Right renal cortex interstitium (tissue), 3 donors: Measurements from ENCODE around the gene BSPH1. TPM values are rescaled to one million over a fixed set of nuclear protein-coding genes. Genes with fewer than 3 reads are reported as not detected.
"Not testable (repeated sequence)": the region's sequence is repeated elsewhere in the genome, so short reads cannot be mapped to it uniquely, and the experiment has no call there.

ENCODE experiments used
- DNase-seq, 3 donors: peaks; one replicate each; pipeline ENCODE4 v3.0.0-alpha.2; 2013; ENCODE audit warnings: low read depth in 3 of 3, low spot score in 2 of 3
- polyA plus RNA-seq, 3 donors: library from polyadenylated mRNA; unstranded; fragments of 120-200 nt; gene quantifications; one replicate each; pipeline ENCODE4 v1.2.1, GENCODE V29; 2013; ENCODE audit not compliant: insufficient read length in 3 of 3

BSPH1 gene
- not detected for polyA plus RNA-seq

GRCh38 chr19:47992070-47992469 is at the start of gene BSPH1:
TSS of gene BSPH1 (minus strand) at chr19:47992170. CDS start at chr19:47992081, 89 bp downstream.
- no peak for DNase-seq

GRCh38 chr19:48036765-48037164 is 44.8 kb upstream of the BSPH1 start:
- no peak for DNase-seq

DNA sequence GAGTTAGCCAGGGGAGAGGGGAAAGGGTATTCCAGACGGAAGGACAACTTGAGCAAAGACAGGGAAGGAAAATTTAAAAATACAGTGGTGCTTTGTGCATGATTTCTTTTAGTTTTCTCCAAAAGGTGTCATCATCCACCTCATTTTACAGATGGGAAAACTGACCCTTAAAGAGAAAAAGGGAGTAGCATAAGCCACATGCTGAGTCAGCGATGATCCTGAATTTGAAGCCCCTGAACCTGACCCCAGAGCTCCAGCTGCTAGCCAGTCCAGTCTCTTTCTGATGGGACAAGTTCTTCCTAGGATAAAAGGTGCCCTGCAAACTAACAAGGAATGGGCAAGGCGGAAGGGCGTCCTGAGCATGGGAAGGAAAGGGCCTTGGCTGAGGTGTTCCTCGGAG is 41.6 kb upstream of the BSPH1 start:
- no peak for DNase-seq

GRCh38 chr19:48030073-48030472 is 38.1 kb upstream of the BSPH1 start:
- no peak for DNase-seq

DNA sequence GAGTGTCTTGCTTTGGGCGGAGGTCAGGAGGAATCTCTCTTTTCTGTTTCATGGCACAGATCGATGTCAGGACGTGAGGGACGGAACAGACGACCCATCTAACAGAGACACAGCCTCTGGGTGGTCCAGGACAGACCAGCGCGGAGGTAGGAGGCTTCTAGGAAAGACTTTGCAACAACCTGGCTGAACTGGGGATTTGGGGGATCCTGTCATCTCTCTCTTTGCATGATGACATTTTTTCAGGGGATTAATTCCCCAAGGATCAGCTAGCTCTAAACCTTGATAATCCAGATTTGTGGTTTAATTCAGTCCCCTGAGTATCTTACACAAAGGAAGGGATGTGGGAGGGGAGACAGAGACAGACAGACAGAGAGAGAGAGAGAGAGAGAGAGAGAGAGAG is 37.5 kb upstream of the BSPH1 start:
- DNase-seq = no peak

- no peak for DNase-seq
These were observed 33.5 kb upstream of the BSPH1 start for GRCh38 chr19:48025480-48025879.

GRCh38 chr19:48023518-48023917 is 31.5 kb upstream of the BSPH1 start:
- DNase-seq = no peak

DNA sequence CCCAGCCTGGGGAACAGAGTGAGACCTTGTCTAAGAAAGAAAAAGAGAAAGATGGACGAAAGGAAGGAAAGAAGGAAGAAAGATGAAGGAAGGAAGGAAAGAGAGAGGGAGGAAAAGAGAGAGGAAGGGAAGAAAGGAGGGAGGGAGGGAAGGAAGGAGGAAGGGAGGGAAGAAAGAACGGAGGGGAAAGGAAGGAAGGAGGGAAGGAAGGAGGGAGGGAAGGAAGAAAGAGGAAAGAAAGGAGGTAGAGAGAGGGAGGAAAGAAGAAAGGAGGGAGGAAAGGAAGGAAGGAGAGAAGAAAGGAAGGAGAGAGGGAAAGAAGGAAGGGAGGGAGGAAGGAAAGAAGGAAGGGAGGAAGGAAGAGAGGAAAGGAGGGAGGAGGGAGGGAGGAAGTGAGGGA is 31.0 kb upstream of the BSPH1 start:
- no peak for DNase-seq

DNA sequence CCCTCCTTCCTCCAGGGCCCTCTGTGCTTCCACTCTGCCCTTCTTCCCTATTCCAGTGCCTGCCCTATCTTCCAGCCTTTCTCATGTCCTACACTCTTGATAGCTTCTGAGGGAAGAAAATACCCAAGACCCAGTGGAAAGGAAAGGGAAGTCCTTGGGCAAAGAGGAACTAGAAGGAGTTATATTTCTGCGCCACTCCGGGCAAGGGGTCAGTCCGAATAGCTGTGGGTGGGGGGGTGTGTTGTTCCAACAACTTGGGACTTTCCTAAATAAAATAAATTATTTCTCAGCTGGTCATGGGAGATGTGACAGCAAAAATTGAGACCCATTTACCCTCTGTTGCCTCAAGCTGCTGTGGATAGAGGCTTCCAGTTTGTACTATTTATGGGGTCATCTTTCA is 28.7 kb upstream of the BSPH1 start:
- DNase-seq = no peak

DNA sequence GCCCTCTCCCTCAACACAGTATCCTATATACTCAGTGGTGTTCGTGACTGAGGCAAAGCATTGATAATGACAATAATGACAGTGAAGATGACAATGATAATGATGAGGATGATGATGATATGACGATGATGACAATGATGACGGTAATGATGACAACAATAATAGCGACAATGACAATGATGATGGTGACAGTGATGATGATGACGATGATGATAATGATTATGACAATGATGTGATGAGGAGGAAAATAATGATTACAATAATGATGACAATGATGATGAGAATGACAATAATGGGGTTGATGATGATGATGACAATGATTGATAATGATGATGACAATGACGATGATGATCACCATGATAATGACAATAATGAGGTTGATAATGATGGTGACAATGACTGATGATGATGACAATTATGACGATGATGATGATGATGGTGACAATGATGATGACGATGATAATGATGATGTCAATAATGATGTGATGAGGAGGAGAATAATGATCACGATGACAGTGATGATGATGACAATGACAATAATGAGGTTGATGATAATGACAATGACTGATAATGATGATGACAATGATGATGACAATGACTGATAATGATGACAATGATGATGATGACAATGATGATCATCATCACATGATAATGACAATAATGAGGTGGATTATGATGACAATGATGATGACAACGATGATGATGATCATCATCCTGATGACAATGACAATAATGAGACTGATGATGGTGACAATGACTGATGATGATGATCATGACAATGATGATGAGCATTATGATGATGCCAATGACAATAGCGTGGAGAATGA is 19.2 kb upstream of the BSPH1 start:
- DNase-seq = no peak

DNA sequence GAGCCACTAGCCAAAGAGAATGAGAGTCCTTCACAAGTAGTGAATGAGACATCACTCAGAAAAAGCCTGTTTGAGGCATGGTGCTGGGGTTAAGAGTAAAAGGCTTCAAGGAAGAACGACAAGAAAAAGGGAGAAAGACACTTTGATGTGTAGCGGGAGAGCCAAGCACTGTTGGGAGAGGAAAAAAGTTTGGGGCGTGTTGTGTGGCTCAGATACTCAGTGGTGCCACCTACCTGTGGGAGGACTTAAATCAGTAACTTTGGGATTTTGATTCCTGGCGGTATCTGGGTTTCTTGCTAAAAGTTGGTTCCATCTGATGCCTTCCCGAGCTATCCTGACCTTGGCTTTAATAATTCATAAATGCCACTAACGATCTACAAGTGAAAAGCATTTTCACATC is 14.8 kb upstream of the BSPH1 start:
- no peak for DNase-seq

DNA sequence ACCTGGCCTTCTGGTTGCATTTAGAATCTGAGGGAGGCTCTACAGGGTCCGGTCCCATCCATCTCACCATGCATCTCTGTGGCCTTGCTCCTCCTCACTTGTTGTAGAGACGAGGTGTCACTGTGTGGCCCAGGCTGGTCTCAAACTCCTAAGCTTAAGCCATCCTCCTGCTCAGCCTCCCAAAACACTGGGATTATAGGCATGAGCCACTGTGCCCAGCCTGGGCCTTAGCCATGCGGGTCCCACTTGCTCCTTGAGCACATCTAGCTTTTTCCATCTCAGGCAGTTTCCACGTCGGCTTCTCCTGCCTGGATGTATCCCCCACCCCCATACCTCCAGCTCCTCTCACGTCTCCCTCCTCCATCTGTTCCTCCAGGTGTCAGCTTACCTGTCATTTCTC is 12.3 kb upstream of the BSPH1 start:
- no peak for DNase-seq

DNA sequence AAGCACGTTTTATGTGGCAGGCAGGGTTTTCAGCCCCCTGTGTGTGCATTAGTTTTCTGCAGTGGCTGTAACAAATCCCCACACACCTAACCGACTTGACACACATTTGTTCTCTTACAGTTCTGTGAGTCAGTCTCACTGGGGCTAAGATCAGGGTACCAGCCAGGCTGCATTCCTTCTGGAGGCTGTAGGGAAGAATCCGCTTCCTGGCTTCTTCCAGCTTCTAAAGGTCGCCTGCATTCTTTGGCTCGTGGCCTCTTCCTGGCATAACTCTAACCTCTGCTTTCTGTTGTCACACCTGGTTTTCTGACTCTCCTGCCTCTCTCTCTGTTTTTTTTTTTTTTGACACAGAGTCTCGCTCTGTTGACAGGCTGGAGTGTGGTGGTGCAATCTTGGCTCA is 8.9 kb upstream of the BSPH1 start:
- no peak for DNase-seq

DNA sequence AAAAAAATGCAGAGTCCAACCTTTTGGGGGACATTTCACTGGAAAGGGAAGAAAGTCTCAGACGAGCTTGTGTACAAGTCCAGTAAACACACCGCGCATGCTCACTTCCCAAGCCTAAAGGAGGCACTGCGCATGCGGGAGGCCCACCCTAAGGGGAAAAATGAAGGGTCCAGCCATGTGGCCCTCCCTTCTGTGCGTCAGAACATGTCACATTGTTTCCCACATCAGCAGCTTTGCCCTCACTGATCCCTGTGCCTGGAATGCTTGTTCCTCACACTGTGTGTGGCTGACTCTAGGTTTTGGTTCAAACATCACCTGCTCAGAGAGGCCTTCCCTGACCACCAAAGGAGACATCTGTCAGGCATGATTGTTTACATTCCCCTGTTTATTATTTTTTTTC is 6.8 kb upstream of the BSPH1 start:
- DNase-seq = no peak

GRCh38 chr19:47996230-47996727 is 4.3 kb upstream of the BSPH1 start:
- no peak for DNase-seq

DNA sequence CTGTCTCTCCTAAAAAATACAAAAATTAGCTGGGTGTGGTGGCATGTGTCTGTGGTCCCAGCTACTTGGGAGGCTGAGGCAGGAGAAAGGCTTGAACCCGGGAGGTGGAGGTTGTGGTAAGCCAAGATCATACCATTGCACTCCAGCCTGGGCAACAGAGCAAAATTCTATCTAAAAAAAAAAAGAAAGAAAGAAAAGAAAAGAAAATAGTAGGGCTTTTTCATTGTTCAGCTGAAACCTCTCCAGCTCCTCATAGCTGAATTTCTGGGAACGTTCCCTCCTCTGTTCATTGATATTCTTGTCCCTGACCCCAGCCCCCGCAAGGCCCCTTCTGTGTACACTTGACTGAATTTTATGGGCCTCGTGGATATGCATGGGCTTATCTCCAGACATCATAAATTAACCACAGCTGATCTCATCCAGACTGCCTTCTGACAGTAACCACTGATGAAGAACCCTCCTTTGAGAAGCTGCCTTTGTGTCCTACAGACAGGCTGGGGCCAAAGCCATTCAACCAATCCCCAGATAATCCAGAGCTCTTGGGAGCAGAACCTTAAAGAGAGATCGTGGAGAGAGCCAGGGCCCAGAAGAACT is 2.3 kb upstream of the BSPH1 start, which contains the start of gene ELSPBP1:
TSS of gene ELSPBP1 (plus strand) at position 424 of the 594 bp plus-strand sequence. CDS start 14,036 bp downstream, outside the sequence.
- DNase-seq = peak; percentile 37 to 57 (median 40)

DNA sequence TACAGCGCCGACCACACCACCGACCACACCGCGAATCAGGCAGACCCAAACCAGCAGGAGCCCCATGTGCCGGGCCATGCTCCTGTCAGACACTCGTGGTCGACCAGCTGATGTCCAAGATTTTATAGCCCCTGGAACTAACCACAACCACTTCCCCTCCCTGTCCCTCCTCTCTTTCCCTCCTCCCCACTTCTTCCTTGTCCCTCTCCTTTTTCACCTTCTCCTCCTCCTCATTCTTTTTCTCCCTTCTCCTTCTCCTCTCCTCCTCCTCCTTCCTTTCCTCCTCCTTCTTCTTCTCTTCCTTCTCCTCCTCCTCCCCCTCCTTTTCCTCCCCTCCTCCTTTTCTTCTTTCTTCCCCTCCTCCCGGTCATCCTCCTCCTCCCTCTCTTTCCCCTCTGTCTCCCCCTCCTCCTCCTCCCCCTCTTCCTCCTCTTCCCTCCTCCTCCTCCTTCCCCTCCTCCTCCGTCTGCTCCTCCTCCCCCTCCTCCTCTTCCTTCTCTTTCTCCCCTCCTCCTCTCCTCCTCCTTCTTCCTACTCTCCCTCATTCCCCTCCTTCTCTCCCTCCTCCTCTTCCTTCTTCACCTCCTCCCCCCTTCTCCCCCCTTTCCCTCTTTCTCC is 670 bp downstream of the BSPH1 start:
- DNase-seq = no peak

DNA sequence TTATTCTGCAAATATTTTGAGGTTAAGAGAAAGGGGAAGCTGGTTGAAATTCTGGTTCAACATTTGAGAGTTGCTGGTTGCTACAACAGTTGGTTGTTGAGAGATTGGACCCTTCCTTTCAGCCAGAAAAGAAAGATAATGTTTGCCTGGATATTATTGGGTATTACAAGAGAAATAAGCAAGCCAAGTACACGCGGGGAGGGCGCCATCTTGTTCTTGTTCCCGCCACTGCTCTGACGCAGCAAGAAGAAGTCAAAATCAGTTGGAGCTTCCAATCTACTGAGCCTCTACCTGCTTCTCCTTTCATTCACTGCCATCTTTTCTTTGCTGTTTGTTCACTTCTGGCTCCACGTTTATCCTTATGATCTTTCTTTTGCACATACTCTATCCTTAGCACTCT is 18.4 kb downstream of the BSPH1 start:
- no peak for DNase-seq

GRCh38 chr19:47955936-47956335 is 36.0 kb downstream of the BSPH1 start:
- DNase-seq = not testable (repeated sequence)

DNA sequence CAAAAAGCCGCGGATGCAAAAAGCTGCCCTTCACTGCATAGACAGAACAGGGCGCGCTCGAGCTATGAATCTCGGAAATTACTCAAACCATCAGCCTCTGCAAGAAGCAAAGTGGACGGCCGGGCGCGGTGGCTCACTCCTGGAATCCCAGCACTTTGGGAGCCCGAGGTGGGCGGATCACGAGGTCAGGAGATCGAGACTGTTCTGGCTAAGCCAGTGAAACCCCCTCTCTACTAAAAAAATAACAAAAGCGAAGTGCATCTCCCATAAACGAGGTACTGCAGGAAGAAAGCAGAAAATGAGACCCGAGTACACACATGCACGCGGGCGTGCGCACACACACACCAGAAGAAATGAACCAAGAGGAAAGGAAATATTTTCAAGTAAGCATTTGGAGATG is 39.8 kb downstream of the BSPH1 start:
- DNase-seq = not testable (repeated sequence)

GRCh38 chr19:47949852-47950521 is 42.0 kb downstream of the BSPH1 start:
- DNase-seq = not testable (repeated sequence)
